MV-4-11 (cell line): ENCODE results near the gene RNF138.
"Not testable (repeated sequence)": the region's sequence is repeated elsewhere in the genome, so short reads cannot be mapped to it uniquely, and the experiment has no call there.

Source experiments
- DNase-seq: peaks from one replicate; lab custom pipeline; 2025; lab: John Stamatoyannopoulos, UW

RNF138 gene

GRCh38 chr18:32175265-32175664 lies 83.6 kb downstream of the RNF138 start:
- DNase-seq, result no peak

DNA sequence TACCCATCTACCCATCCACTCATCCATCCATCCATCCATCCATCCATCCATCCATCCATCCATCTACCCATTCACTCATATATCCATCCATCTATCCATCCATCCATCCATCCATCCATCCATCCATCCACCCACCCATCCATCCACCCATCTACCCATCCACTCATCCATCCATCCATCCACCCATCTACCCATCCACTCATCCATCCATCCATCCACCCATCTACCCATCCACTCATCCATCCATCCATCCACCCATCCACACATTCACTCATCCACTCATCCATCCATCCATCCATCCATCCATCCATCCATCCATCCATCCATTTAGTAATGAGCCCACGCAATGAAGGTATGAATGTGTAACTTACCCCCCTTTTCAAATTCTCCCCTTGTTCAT lies 85.1 kb downstream of the RNF138 start:
- DNase-seq, result not testable (repeated sequence)

- DNase-seq, result no peak
These were observed 85.9 kb downstream of the RNF138 start for GRCh38 chr18:32177530-32177929.
